A673 (cell line): ENCODE results near the gene ACBD3. TPM values are rescaled to one million over a fixed set of nuclear protein-coding genes. Genes with fewer than 3 reads are reported as not detected.

Experiments
- BruUV-seq: library from RNA; stranded (reverse); fragments of 400-500 nt; replicated peaks from 2 replicates; lab custom pipeline; 2021; lab: Mats Ljungman, UMichigan
- CTCF ChIA-PET: fragments of 300-600 bp; sonication (Branson Sonifier 250); formaldehyde crosslinking; loops from one replicate; lab custom pipeline; 2022; ENCODE audit warnings: antibody characterized with exemption; lab: Charles Lee
- POLR2A ChIA-PET: fragments of 300-600 bp; sonication (Branson Sonifier 250); formaldehyde crosslinking; loops from one replicate; lab custom pipeline; 2022; ENCODE audit warnings: antibody characterized with exemption; ENCODE audit not compliant: low non-redundant PET; lab: Charles Lee
- DNase-seq: peaks from one replicate; pipeline ENCODE4 v3.0.0-alpha.2; 2015; ENCODE audit warnings: low spot score
- H3K27ac ChIP-seq: fragments of 200-600 bp; sonication (generic); 2 replicates; pipeline ENCODE4 v1.5.1; 2016; ENCODE audit warnings: mixed run types, low read depth, mild to moderate bottlenecking, mixed read lengths, antibody characterized with exemption, low read length; ENCODE audit not compliant: poor library complexity, severe bottlenecking
- H3K27me3 ChIP-seq: fragments of 200-600 bp; sonication (generic); replicated peaks from 2 replicates; pipeline ENCODE4 v1.6.1; 2017; ENCODE audit warnings: mixed run types, low read depth, mild to moderate bottlenecking, mixed read lengths, antibody characterized with exemption, low read length; ENCODE audit not compliant: insufficient read depth, poor library complexity
- H3K36me3 ChIP-seq: fragments of 200-600 bp; sonication (generic); 2 replicates; pipeline ENCODE4 v1.6.1; 2016; ENCODE audit warnings: mixed run types, mild to moderate bottlenecking, mixed read lengths, antibody characterized with exemption, low read length; ENCODE audit not compliant: insufficient read depth, poor library complexity, severe bottlenecking
- H3K4me1 ChIP-seq: fragments of 200-600 bp; sonication (generic); 2 replicates; pipeline ENCODE4 v1.6.1; 2017; ENCODE audit warnings: mixed run types, mild to moderate bottlenecking, mixed read lengths, antibody characterized with exemption, low read length; ENCODE audit not compliant: insufficient read depth, poor library complexity, severe bottlenecking
- H3K4me3 ChIP-seq: fragments of 200-600 bp; sonication (generic); 2 replicates; pipeline ENCODE4 v1.5.1; 2016; ENCODE audit warnings: low read depth, mixed run types, mild to moderate bottlenecking, mixed read lengths, low read length; ENCODE audit not compliant: poor library complexity, severe bottlenecking
- H3K9me3 ChIP-seq: fragments of 200-600 bp; sonication (generic); 2 replicates; pipeline ENCODE4 v1.6.1; 2016; ENCODE audit warnings: mixed run types, low read depth, mild to moderate bottlenecking, mixed read lengths, antibody characterized with exemption, low read length; ENCODE audit not compliant: poor library complexity, severe bottlenecking
- EZH2 ChIP-seq: fragments of 200-600 bp; sonication (generic); IDR thresholded peaks from 2 replicates; pipeline ENCODE4 v1.6.1; 2017; ENCODE audit warnings: borderline replicate concordance, low read depth, mild to moderate bottlenecking, mixed read lengths, antibody characterized with exemption, low read length; ENCODE audit not compliant: poor library complexity, severe bottlenecking
- intact Hi-C: fragments of 100-400 bp; cut with micrococcal nuclease; formaldehyde crosslinking; loops from one replicate; pipeline ENCODE4 v1.10.0; 2022; ENCODE audit not compliant: unreplicated experiment
- total RNA-seq: library from RNA; stranded (reverse); gene quantifications from 2 replicates; pipeline ENCODE4 v1.2.3, GENCODE V29; 2021
- TF ChIP-seq, protein P1 (sequence below): fragments of 300-800, 200-600 bp; sonication (generic); conservative IDR thresholded peaks from 2 replicates; pipeline ENCODE4 v1.5.1; 2017; ENCODE audit warnings: low read depth, mild to moderate bottlenecking, antibody characterized with exemption, low read length, moderate library complexity, mixed read lengths

The ACBD3 gene
- total RNA-seq, 1 experiment from 2014 or later = 33.4 TPM

DNA sequence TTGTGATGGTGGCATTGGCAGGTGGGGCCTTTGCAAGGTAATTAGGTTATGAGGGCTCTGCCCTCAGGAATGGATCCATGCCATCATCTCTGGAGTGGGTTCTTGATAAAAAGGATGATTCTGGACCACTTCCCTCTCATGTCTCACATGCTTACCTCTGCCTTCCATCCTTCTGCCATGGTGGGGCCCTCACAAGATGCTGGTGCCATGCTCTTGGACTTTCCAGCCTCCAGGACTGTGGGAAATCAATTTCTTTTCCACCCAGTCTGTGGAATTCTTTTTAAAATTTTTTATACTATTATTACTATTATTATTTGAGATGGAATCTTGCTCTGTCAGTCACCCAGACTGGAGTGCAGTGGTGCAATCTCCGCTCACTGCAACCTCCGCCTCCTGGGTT lies 57.3 kb downstream of the ACBD3 start:
- intact Hi-C loops = no loop called here
- Histone ChIP-seq H3K9me3 (no peaks in the 10 kb centered on the region), H3K4me3 (no peak overlapping the region), H3K4me1 (peaks cover 5% of the 10 kb centered on the region), H3K27me3 (no peaks in the 10 kb centered on the region), H3K36me3 (no peaks in the 10 kb centered on the region), H3K27ac (no peak overlapping the region)
- DNase-seq = no peak
- BruUV-seq = no TSS peak
- ChIA-PET CTCF (no interaction called here), POLR2A (no interaction called here)
- no peak for TF ChIP-seq EZH2
- TF ChIP-seq, protein P1, sequence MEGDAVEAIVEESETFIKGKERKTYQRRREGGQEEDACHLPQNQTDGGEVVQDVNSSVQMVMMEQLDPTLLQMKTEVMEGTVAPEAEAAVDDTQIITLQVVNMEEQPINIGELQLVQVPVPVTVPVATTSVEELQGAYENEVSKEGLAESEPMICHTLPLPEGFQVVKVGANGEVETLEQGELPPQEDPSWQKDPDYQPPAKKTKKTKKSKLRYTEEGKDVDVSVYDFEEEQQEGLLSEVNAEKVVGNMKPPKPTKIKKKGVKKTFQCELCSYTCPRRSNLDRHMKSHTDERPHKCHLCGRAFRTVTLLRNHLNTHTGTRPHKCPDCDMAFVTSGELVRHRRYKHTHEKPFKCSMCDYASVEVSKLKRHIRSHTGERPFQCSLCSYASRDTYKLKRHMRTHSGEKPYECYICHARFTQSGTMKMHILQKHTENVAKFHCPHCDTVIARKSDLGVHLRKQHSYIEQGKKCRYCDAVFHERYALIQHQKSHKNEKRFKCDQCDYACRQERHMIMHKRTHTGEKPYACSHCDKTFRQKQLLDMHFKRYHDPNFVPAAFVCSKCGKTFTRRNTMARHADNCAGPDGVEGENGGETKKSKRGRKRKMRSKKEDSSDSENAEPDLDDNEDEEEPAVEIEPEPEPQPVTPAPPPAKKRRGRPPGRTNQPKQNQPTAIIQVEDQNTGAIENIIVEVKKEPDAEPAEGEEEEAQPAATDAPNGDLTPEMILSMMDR = no peak

DNA sequence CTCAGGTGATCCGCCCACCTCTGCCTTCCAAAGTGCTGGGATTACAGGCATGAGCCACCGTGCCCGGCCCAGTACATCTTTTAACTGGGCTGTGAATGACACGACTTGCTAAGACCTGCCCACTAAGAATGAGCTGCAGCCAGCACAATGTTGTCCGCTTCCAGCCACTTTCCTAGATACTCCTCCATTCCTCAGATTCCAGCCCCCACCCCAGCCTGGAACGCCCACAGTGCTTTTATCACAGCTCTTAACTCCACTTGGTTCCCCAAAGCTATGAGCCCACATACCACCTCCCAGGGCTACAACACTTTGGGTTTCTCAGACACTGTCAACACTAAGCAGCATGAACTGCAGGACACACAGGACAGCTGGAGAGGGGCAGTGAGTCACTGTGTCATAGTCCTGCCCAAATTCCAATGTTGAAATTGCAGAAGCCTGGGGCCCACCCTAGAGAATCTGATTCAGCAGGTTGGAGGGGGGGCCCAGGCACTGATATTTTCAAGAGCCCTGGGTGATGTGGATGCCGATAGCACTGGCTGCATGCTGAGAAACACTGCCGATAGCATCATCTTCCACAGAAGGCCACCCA lies 58.0 kb downstream of the ACBD3 start:
- POLR2A ChIA-PET = no interaction called here
- H3K36me3 ChIP-seq = no peaks in the 10 kb centered on the region
- peaks cover 5% of the 10 kb centered on the region for H3K4me1 ChIP-seq
- no peak for DNase-seq
- no peak overlapping the region for H3K27ac ChIP-seq
- H3K27me3 ChIP-seq = no peaks in the 10 kb centered on the region
- no TSS peak for BruUV-seq
- intact Hi-C loops = no loop called here
- no peak overlapping the region for H3K4me3 ChIP-seq
- H3K9me3 ChIP-seq = no peaks in the 10 kb centered on the region
- no peak for TF ChIP-seq EZH2
- TF ChIP-seq, protein P1 = no peak
- CTCF ChIA-PET = interaction anchor here (0.6 kb wide), 1 partner anchor 46 kb away, joined by 12 read pairs; no protein-coding TSS in a partner anchor

DNA sequence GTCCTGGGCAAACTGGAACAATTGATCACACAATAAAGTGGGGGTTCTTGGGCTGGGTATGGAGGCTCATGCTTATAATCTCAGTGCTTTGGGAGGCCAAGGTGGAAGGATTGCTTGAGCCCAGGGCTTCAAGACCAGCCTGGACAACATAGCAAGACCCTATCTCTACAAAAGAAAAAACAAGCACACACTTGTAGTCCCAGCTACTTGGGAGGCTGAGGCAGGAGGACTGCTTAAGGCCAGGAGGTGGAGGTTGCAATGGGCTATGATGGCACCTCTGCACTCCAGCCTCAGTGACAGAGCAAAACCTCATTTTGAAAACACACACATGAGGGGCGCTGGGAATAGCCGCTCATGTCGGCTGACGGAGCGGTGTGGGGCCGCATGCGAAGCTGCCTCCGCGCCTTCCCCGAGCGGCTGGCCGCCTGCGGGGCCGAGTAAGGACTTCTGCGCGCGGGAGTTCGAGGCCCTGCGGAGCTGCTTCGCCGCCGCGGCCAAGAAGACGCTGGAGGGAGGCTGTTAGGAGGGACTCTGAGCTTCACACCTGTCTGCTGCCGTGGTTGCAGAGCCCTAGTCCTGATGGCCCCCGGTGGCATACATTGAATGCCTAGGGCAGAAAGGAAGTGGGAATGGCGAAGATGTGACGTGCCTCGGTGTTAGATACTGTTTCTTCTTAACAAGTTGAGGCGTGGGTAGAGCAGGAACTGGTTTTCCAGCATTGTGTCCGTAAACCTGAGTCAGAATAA lies 59.5 kb downstream of the ACBD3 start:
- DNase-seq = no peak
- no peaks in the 10 kb centered on the region for H3K9me3 ChIP-seq
- ChIA-PET POLR2A (interaction anchor here (0.6 kb wide), 1 partner anchor 16 kb away, joined by 3 read pairs; no protein-coding TSS in a partner anchor), CTCF (no interaction called here)
- H3K27ac ChIP-seq = no peak overlapping the region
- H3K4me1 ChIP-seq = peaks cover 5% of the 10 kb centered on the region
- no peaks in the 10 kb centered on the region for H3K36me3 ChIP-seq
- no peaks in the 10 kb centered on the region for H3K27me3 ChIP-seq
- no TSS peak for BruUV-seq
- intact Hi-C loops = no loop called here
- TF ChIP-seq, protein P1 = no peak
- TF ChIP-seq EZH2 = no peak
- H3K4me3 ChIP-seq = no peak overlapping the region
